Femur (tissue), 1 donor: Measurements from ENCODE around the gene NTS.

Source experiments
- DNase-seq: peaks from one replicate; pipeline ENCODE4 v3.0.0-alpha.2; 2017

The NTS gene

GRCh38 chr12:85923767-85924331 lies 49.8 kb downstream of the NTS start:
- no peak for DNase-seq

- DNase-seq = no peak
Observed at GRCh38 chr12:85927166-85927565, 53.1 kb downstream of the NTS start.
